Measurements from ENCODE around the gene SMKR1.
"Not testable (repeated sequence)": the region's sequence is repeated elsewhere in the genome, so short reads cannot be mapped to it uniquely, and the experiment has no call there.

SMKR1 gene

DNA sequence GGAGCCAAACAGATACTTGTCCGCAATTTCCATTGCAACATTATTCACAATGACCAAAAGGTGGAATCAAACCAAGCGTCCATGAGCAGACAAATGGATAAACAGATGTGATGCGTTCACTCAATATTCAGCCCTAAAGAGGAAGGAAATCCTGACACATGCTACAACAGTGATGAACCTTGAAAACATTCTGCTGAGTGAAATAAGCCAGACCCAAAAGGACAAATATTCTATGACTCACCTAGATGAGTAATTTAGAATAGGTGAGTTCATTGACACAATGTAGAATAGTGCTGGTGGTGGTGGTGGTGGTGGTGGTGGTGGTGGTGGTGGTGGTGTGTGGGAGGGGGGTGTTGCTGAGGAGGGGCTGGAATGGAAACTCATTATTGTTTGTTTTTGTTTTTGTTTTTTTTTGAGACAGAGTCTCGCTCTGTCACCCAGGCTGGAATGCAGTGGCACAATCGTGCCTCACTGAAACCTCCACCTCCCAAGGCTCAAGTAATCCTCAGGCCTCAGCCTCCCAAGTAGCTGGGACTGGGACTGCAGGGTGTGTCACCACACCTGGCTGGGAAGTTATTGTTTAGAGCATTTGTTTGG, 28.6 kb downstream of the SMKR1 start:
- peak; percentile 47 to 49 for DNase-seq

DNA sequence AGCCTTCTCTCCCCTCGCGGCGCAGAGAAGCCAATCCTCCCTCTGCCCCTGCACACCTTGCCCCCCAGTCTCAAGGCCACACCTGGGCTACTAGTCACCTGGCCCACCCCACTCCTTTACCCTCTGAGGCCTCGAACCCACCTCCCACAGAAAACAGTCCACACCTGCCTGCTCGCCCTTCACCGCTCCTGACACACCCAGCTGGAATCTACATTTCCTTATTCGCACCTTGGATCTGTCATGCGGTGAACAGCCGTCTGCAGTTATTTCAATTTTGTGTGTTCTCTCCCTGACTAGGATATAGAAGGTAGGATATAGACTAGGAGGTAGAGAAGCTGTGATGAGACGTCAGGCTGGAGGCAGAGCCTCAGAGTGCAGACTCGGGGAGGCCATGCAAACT, 29.4 kb downstream of the SMKR1 start:
- DNase-seq: no peak

DNA sequence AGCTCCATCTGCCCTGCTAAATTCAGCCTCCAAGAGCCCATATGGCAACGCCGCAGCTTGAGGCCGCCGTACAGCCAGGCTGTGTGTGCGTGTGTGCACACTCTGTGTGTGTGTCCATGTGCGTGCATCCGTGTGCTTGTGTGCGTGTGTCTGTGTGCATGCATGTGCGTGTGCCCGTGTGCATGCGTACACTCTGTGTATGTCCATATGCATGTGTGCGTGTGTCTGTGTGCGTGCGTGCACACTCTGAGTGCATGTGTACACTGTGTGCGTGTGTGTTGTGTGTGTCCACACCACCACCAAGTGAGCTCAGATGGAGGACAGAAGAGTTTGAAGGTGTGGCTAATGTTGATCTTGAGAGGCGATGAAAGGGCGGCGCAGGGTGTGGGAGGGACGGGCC, 30.0 kb downstream of the SMKR1 start:
- DNase-seq: no peak

DNA sequence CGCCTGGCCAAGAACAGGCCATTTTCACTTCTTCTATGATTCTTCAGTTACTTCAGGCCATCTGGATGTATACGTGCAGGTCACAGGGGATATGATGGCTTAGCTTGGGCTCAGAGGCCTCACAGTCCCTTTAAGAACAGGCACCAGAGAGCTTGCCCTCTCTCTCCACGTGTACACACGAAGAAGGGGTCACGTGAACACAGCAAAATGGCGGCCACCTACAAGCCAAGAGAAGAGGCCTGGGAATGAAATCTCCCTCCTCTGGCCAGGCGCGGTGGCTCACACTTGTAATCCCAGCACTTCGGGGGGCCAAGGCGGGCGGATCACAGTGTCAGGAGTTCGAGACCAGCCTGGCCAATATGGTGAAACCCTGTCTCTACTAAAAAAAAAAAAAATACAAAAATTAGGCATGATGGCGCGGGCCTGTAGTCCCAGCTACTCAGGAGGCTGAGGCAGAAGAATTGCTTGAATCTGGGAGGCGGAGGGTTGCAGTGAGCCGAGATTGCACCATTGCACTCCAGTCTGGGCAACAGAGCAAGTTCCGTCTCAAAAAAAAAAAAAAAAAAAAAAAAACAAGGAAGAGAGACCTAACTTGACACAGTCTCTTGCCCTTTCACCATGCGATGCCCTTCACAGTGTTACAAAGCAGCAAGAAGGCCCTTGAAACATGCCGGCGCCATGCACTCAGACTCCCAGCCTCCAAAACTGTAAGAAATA, 32.4 kb downstream of the SMKR1 start:
- not testable (repeated sequence) for DNase-seq

DNA sequence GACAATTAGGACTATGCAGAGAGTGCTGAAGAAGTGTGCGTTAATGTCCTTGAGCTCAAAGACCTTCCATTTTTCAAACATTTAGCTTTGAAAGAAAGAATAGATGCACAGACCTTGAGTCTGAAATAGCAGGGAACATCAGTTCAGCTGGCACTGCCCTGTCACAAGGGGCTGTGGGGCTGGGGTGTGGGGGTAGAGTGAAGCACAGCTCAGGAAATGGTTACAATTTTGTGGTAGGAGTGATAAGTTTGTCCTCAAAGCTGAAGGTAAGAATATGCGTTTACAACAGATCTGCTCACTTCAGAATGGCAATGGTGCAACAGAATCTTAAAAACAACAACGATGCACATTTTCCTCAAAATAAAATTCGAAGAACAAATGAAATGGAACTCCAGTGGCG, 33.6 kb downstream of the SMKR1 start:
- no peak for DNase-seq

DNA sequence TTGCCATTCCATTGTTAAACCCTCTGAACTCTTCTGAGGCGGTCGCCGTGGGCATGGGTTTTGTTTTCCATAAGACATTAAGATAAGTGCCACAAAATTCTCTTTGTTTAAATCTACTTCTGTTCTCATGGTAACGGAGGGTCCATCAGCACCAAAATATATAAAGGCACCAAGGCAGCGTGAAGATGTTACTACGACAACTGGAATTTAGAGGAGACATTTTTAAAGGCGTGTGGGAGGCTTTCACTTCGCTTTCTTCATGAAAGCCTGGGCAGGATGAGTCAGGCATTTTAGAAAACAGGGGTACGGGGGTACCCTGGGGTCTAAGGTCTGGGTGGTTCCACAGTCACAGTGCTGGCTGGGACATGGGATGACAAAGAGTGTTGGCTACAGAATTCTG, 34.0 kb downstream of the SMKR1 start:
- no peak for DNase-seq

DNA sequence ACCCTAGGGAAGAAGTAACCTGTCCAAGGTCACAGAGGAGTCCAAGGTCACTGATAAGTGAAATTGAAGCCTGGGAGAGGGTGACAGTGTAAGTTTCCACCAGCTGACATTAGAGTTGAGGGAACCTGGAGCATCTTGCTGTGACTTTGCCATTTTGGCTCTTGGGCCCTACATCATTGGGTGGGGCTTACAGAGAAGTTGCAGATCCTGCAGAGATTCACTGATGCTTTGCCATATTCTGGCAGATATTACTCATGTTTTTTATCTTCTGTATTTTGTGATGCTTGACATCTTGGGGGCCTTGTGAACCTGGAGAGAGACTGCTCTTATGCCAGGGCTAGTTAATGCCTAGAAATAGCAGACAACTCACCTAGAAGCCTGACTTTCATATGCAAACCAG, 36.5 kb downstream of the SMKR1 start:
- no peak for DNase-seq

DNA sequence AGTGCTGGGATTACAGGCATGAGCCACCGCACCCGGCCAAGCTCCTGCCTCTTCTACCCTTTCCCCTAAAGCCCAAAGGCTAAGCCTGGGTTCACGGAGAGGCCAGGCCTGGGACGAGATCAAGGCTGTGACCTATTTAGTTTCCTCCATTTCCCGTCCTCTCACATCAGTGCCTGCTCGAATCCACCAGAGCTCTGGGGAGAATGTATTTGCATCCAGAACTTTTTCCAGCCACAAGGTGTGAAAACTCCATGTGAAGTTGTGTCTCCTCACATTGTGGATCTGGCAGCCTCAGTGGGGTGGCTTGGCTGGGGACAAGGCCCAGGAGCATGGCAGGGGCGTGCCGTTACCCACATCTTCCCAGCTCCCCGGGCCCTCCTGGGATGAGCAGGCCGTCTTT, 38.0 kb downstream of the SMKR1 start:
- DNase-seq: no peak

DNA sequence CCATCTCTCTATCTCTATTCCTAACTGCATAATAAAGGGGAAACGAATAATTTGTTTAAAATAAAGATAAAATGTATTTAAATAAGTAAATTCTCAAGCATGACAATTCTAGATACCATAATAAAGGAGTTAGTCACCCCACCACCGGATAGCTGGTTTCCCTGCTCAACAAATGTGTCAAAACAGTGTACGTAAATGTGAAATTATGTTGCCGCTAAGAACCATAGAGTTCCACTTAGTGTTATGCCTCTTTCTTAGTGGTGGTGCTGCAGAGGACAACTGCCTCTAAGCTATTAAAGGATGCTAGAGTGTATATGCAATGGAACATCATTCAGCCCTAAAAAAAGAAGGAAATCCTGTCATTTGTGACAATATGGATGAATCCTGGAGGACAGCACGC, 42.4 kb downstream of the SMKR1 start:
- no peak for DNase-seq

DNA sequence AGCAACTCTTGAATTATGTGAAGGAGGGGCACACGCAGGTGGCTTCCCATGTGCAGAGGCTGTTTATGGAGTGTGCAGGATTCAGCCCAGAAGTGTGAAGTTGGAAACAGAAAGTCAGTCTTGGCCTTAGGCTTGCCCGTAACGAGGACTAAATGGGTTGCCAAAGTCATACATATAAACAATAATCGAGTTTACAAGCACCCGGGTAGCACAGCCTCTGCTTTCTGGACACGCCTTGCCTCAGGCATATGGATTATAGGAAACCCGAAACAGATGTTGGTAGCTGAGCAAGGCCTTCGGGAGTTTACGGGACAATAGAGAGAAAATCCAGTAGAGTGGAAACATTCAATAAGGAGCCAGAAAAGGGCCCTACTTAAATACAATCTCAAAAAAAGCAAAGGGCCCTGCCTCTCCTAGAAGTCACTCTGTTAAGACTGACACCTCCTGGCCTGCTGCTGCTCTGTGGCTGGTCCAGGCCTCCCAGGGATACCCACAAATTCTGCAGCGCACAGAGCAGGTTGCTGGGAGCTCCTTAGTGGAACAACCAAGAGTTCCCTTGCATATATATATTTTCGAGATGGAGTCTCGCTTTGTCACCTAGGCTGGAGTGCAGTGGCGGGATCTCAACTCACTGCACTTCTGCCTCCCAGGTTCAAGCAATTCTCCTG, 48.5 kb downstream of the SMKR1 start:
- DNase-seq: no peak

DNA sequence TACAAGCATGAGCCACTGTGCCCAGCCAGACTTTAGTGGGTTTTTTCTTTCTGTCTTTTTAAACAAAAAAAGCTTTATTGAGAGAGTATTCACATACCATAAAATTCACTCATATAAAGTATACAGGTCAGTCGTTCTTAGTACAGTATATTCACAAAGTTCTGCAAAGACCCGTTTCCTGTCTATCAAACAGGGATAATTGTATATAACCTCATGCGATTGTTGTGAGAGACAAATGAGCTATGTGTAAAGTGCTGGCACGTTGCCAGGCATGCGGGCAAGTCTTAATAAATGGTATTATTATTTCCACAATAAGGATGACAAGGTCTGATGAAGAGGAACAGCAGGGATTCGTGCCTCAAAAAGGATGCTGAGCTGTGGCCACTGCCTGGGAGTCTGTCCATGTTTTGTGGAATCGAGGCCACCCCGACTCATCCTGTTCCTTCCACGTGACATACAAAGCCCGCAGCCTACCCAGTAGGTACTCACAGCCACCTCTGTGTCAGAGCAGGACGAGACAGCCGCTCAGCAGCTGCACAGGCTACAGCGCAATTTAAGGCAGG, 51.6 kb downstream of the SMKR1 start:
- DNase-seq: peak; percentile 42 to 52

DNA sequence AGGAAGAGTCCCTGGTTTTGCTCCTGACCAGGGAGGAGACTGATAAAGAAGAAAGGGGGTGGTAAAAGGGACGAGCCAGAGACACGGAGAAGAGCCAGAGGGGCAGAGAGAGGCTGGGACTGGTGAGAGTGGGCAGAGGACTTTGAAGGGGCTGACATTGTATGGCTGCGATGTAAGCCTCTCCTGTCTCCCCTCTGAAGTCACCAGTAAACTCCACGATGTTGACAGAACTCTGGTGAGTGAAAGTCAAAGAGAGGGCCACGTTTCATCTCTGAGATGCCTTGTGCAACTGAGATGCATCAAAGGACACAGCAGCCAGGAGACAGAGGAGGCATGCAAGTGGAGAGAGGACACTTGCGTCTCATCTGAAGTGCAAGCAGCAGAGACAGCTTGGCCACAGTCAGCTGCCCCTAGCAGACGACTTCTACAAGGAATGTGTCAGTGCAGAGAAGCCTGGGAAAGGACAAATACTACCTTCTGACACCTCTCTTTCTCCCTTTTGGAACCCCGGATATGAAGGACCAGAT, 54.3 kb downstream of the SMKR1 start:
- DNase-seq: no peak

DNA sequence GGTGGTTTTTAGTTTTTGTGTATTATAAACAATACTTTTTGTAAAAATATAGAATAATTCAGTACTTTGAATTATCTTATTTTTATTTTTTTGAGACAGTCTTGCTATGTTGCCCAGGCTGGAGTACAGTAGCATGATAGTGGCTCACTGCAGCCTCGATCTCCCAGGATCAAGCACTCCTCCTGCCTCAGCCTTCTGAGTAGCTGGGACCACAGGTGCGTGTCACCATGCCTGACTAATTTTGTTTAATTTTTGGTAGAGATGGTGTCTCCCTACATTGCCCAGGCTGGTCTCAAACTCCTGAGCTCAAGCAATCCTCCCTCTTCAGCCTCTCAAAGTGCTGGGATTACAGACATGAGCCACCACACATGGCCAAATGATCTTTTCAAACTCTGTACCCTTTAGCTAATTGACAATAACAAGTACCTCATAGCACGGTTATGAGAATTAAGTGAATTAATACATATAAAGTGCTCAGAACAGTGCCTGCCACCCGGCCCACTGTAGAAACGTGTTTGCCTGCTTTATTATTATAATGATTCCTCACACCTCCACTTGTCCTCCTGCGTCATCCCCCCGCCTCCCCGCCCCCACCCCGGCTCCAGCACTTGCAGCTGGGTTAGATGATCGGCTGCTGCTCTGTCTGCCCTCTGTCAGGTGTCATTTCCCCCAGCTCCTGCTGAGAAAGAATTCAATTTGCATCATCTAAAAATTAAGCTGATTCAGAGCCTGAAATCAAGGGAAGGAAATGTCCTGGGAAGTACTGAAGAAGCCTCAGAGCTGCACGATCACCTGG, 55.6 kb downstream of the SMKR1 start:
- DNase-seq: no peak

DNA sequence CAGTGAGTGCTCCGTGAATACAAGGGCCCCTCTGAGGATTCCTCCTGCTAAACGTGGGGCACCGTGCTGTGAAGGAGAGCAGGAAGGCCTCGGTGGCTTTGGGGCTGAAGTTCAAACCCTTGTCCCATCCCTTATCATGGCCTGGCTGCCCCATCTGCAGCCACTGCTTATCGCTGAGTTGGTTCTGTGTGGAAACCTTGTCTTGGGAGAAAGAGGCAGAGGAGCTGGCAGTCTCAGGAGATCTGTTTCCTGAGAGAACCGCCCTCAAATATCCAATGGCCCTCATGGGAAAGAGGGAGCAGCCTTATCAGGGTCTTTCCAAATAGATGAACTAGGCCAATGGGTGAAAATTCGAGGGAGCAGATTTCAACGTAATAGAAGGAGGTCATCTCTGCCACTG, 57.2 kb downstream of the SMKR1 start:
- no peak for DNase-seq

DNA sequence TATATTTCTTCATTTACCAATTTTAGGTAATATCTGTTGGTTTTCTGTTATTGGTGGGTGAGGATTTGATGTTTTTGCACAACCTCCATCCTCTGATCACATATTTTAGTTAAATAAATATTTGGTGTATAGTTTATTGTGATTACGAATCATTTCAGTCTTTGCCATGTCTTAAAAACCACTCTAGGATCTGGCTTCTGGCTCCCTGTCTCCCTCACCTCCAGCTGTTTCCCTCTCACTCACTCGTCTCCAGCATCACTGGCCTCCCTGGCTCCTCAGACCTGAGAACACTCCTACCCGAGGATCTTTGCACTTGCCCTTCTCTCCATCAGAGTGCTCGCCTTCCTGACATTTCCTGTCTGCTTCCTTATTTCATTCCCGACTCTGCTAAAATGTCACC, 58.5 kb downstream of the SMKR1 start:
- no peak for DNase-seq

DNA sequence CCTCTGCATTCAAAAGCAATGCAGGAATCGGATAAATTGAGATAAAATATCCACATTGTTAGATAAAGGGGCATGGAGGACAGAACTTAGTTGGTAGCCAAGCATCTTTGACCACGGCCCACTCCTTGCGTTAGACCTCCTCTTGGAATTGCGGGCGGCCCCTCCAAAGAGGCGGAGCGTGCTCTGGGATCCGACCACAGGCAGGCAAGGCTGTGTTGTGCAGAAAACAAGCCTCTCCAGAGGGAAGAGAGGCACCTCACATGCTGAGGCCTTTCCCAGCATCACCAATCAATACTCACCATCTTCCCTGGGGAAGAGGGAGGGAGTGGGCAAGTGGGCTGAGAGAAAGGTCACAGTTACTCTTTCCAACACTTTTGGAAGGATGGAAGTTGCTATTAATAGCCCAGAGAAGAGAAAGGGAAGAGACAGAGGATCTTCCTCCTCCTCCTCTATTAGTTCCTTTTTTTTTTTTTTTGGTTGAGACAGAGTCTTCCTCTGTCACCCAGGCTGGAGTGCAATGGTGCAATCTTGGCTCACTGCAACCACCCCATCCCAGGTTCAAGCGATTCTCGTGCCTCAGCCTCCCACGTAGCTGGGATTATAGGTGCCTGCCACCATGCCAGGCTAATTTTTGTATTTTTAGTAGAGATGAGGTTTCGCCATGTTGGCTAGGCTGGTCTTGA, 59.5 kb downstream of the SMKR1 start:
- DNase-seq: no peak

All from activated CD4-positive, alpha-beta T cell treated with anti-CD3 and anti-CD28 coated beads, Interleukin-2, amount 50 U/mL, for 48 hours (primary cell).